IPS-20b (cell line): Measurements from ENCODE around the gene ZNF547.

Experiments used
- H3K27ac ChIP-seq: one replicate; pipeline ENCODE4 v1.5.1; 2013; ENCODE audit warnings: low read length
- H3K27me3 ChIP-seq: 2 replicates; pipeline ENCODE4 v1.6.1; 2013; ENCODE audit warnings: mild to moderate bottlenecking, low read length, inconsistent platforms; ENCODE audit not compliant: insufficient read depth
- H3K36me3 ChIP-seq: 2 replicates; pipeline ENCODE4 v1.6.1; 2013; ENCODE audit warnings: low read depth, mild to moderate bottlenecking, inconsistent platforms, low read length, moderate library complexity; ENCODE audit not compliant: insufficient read depth
- H3K4me1 ChIP-seq: 2 replicates; pipeline ENCODE4 v1.6.1; 2013; ENCODE audit warnings: mild to moderate bottlenecking, control low read depth, inconsistent platforms, low read length, moderate library complexity; ENCODE audit not compliant: insufficient read depth
- H3K4me3 ChIP-seq: 2 replicates; pipeline ENCODE4 v1.5.1; 2013; ENCODE audit warnings: mild to moderate bottlenecking, low read length, inconsistent platforms
- H3K9ac ChIP-seq: 2 replicates; pipeline ENCODE4 v1.6.1; 2013; ENCODE audit warnings: low read depth, mild to moderate bottlenecking, inconsistent platforms, low read length, moderate library complexity
- H3K9me3 ChIP-seq: 2 replicates; pipeline ENCODE4 v1.6.1; 2013; ENCODE audit warnings: mild to moderate bottlenecking, low read depth, low read length, inconsistent platforms; ENCODE audit not compliant: insufficient read depth

The ZNF547 gene

GRCh38 chr19:57410877-57411671 lies 47.7 kb downstream of the ZNF547 start, which contains the start of gene ZNF17:
Gene ZNF17 (plus strand): TSS chr19:57411161. CDS start chr19:57413616, 2,455 bp downstream.
- no peaks in the 10 kb centered on the region for H3K36me3 ChIP-seq
- H3K9me3 ChIP-seq: no peaks in the 10 kb centered on the region
- H3K27ac ChIP-seq: no peak within 1 kb of the TSS
- H3K27me3 ChIP-seq: no peaks in the 10 kb centered on the region
- H3K4me3 ChIP-seq: peak within 1 kb of the TSS; percentile 91
- H3K4me1 ChIP-seq: peaks cover 4% of the 10 kb centered on the region; the same call in 1 of the 2 replicates
- peak within 1 kb of the TSS; percentile 78 for H3K9ac ChIP-seq

GRCh38 chr19:57419439-57419838 lies 56.1 kb downstream of the ZNF547 start:
- Histone ChIP-seq H3K27ac (no peak overlapping the region), H3K9ac (no peak overlapping the region), H3K36me3 (peaks cover 35% of the 10 kb centered on the region), H3K4me1 (no peaks in the 10 kb centered on the region), H3K27me3 (no peaks in the 10 kb centered on the region), H3K4me3 (no peak overlapping the region), H3K9me3 (no peaks in the 10 kb centered on the region)

GRCh38 chr19:57421037-57421436 lies 57.7 kb downstream of the ZNF547 start:
- Histone ChIP-seq H3K36me3 (peaks cover 35% of the 10 kb centered on the region), H3K4me3 (no peak overlapping the region), H3K4me1 (no peaks in the 10 kb centered on the region), H3K27me3 (no peaks in the 10 kb centered on the region), H3K9ac (no peak overlapping the region), H3K9me3 (no peaks in the 10 kb centered on the region), H3K27ac (no peak overlapping the region)
